Measurements from ENCODE around the gene SPATA33.

DNA sequence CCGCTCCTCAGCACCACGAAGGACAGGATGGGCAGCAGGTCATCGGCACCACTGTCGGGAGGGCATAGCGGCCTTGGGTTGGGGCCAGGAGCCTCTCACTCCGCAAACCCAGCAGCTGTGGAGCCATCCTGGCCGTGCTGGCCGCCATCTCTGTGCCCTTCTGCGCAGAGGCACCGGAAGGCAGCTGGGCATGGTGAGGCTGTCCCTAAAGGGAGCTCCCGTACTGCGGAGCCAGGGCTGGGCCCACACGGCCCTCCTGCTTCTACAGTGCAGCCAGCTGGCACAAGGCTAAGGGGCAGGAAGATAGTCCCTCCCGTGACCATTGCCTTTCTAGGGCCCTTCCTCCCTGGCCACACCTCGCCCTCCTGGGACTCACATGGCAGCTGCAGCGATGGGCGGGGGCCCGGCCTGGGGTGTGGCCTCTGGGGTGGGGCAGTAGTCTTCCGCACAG is 50.9 kb downstream of the SPATA33 start:
- TF ChIP-seq, protein P1, sequence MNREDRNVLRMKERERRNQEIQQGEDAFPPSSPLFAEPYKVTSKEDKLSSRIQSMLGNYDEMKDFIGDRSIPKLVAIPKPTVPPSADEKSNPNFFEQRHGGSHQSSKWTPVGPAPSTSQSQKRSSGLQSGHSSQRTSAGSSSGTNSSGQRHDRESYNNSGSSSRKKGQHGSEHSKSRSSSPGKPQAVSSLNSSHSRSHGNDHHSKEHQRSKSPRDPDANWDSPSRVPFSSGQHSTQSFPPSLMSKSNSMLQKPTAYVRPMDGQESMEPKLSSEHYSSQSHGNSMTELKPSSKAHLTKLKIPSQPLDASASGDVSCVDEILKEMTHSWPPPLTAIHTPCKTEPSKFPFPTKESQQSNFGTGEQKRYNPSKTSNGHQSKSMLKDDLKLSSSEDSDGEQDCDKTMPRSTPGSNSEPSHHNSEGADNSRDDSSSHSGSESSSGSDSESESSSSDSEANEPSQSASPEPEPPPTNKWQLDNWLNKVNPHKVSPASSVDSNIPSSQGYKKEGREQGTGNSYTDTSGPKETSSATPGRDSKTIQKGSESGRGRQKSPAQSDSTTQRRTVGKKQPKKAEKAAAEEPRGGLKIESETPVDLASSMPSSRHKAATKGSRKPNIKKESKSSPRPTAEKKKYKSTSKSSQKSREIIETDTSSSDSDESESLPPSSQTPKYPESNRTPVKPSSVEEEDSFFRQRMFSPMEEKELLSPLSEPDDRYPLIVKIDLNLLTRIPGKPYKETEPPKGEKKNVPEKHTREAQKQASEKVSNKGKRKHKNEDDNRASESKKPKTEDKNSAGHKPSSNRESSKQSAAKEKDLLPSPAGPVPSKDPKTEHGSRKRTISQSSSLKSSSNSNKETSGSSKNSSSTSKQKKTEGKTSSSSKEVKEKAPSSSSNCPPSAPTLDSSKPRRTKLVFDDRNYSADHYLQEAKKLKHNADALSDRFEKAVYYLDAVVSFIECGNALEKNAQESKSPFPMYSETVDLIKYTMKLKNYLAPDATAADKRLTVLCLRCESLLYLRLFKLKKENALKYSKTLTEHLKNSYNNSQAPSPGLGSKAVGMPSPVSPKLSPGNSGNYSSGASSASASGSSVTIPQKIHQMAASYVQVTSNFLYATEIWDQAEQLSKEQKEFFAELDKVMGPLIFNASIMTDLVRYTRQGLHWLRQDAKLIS (CRISPR knock-in tag; IDR thresholded peaks at IDR 0.05; ENCODE audit: borderline replicate concordance): no peak
- TF ChIP-seq CBFB (CRISPR knock-in tag; IDR thresholded peaks at IDR 0.05; ENCODE audit: low read depth) (no peak), TP53 (CRISPR knock-in tag; IDR thresholded peaks at IDR 0.05) (no peak), ZBTB21 (CRISPR knock-in tag; IDR thresholded peaks at IDR 0.05; ENCODE audit: borderline replicate concordance) (no peak), JUN (CRISPR knock-in tag; IDR thresholded peaks at IDR 0.05) (no peak), NFYB (CRISPR knock-in tag; conservative IDR thresholded peaks at IDR 0.05; ENCODE audit: low read depth) (no peak), SP1 (CRISPR knock-in tag; conservative IDR thresholded peaks at IDR 0.05) (no peak), ETV6 (CRISPR knock-in tag; IDR thresholded peaks at IDR 0.05) (no peak), MYBL2 (CRISPR knock-in tag; IDR thresholded peaks at IDR 0.05) (no peak), ZNF671 (CRISPR knock-in tag; IDR thresholded peaks at IDR 0.05) (no peak), EMX1 (CRISPR knock-in tag; IDR thresholded peaks at IDR 0.05) (no peak)
- TF ChIP-seq, protein P2, sequence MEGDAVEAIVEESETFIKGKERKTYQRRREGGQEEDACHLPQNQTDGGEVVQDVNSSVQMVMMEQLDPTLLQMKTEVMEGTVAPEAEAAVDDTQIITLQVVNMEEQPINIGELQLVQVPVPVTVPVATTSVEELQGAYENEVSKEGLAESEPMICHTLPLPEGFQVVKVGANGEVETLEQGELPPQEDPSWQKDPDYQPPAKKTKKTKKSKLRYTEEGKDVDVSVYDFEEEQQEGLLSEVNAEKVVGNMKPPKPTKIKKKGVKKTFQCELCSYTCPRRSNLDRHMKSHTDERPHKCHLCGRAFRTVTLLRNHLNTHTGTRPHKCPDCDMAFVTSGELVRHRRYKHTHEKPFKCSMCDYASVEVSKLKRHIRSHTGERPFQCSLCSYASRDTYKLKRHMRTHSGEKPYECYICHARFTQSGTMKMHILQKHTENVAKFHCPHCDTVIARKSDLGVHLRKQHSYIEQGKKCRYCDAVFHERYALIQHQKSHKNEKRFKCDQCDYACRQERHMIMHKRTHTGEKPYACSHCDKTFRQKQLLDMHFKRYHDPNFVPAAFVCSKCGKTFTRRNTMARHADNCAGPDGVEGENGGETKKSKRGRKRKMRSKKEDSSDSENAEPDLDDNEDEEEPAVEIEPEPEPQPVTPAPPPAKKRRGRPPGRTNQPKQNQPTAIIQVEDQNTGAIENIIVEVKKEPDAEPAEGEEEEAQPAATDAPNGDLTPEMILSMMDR (IDR thresholded peaks at IDR 0.05): no peak
- TF ChIP-seq, protein P3, sequence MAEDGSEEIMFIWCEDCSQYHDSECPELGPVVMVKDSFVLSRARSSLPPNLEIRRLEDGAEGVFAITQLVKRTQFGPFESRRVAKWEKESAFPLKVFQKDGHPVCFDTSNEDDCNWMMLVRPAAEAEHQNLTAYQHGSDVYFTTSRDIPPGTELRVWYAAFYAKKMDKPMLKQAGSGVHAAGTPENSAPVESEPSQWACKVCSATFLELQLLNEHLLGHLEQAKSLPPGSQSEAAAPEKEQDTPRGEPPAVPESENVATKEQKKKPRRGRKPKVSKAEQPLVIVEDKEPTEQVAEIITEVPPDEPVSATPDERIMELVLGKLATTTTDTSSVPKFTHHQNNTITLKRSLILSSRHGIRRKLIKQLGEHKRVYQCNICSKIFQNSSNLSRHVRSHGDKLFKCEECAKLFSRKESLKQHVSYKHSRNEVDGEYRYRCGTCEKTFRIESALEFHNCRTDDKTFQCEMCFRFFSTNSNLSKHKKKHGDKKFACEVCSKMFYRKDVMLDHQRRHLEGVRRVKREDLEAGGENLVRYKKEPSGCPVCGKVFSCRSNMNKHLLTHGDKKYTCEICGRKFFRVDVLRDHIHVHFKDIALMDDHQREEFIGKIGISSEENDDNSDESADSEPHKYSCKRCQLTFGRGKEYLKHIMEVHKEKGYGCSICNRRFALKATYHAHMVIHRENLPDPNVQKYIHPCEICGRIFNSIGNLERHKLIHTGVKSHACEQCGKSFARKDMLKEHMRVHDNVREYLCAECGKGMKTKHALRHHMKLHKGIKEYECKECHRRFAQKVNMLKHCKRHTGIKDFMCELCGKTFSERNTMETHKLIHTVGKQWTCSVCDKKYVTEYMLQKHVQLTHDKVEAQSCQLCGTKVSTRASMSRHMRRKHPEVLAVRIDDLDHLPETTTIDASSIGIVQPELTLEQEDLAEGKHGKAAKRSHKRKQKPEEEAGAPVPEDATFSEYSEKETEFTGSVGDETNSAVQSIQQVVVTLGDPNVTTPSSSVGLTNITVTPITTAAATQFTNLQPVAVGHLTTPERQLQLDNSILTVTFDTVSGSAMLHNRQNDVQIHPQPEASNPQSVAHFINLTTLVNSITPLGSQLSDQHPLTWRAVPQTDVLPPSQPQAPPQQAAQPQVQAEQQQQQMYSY (CRISPR knock-in tag; IDR thresholded peaks at IDR 0.05): no peak
- TF ChIP-seq, protein P4, sequence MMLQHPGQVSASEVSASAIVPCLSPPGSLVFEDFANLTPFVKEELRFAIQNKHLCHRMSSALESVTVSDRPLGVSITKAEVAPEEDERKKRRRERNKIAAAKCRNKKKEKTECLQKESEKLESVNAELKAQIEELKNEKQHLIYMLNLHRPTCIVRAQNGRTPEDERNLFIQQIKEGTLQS (CRISPR knock-in tag; conservative IDR thresholded peaks at IDR 0.05): no peak

Data from WTC11 (cell line).